HG03280 (cell line): Measurements from ENCODE around the gene PLB1.
"Not testable (repeated sequence)": the region's sequence is repeated elsewhere in the genome, so short reads cannot be mapped to it uniquely, and the experiment has no call there.

Experiments used
- ATAC-seq: cut with Tn5 transposase; IDR thresholded peaks from one replicate; pipeline ENCODE4 v1.9.1; 2021; ENCODE audit warnings: mild to moderate bottlenecking, moderate library complexity; ENCODE audit not compliant: unreplicated experiment

Gene PLB1

DNA sequence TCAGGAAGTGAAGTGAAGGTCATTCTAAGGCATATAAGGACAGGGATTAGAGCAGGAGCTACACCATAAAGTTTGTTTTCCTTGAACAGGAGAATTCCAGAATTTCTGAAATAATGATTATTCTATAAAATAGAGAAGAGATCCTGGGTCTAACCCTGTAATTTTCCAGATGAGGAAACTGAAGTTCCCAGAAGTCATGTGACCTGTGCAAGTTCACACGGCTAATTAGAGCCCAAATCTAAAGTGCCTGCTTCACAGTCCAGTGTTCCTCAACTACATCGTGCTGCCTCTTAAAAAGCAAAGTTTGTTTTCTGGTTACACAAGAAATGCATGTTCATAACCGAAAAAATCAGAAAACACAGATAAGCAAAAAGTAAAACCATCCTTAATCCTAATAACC lies 34.9 kb downstream of the PLB1 start:
- no peak for ATAC-seq

DNA sequence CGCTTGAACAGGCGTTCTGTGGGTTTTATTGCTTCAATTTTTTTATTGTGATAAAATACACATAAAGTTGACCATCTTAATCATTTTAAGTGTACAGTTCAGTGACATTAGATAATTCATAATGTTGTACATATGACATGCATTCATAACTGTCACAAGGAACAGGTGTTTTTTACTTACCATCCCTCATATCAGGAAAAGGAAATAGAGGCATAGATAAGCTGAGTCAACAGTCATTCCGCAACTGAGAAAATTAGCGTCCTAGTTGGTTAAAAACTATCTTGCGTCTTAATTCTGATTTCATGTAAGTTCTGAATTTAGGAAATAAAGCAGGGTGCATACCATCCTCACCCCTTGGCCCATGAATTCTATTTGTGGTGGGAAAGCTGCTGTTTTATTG lies 36.5 kb downstream of the PLB1 start:
- no peak for ATAC-seq

DNA sequence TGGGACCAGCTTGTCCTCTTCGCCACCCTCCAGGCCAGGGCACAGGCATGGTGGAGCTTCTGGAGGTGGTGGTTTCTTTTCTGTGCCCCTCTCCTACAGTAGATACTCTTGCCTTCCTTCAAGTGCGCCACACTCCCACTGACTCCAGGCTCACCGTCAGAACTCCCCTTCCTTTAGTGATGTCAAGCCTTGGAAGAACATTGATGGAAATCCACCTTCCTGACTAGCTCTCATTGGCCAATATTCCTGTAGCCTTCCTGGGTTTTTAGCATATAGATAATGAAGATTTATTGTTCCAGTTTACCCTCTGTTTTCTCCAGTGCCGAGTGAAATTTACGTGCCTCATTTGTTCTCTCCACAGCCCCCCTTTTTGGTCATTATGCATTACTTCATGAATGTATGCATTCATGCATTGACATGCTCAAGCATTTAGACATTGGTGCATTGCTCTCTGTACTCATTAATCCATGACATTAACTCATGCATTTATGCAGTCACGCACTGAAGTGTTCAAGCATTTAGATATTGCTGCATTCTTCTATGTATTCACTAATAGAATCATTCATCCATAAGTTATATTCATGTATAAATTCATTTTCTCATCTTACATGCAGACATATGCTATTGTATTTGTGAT lies 37.3 kb downstream of the PLB1 start:
- no peak for ATAC-seq

DNA sequence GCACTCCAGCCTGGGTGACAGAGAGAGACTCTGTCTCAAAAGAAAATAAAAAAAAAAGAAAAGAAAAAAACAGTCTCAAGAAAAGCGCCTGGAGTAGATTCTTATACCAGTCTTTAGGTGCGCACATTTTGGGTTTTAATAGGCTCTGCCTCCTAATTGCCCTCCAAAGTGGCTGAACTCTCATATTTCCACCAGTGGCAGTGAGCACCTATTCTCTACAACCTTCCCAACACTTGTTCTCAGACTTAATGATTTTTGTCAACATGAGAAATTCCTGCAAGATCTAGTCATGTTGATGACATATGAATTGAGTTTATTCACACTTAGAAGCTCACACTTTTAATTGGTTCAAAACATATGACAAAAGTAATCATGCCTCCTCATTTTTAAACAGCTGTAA lies 39.0 kb downstream of the PLB1 start:
- no peak for ATAC-seq

DNA sequence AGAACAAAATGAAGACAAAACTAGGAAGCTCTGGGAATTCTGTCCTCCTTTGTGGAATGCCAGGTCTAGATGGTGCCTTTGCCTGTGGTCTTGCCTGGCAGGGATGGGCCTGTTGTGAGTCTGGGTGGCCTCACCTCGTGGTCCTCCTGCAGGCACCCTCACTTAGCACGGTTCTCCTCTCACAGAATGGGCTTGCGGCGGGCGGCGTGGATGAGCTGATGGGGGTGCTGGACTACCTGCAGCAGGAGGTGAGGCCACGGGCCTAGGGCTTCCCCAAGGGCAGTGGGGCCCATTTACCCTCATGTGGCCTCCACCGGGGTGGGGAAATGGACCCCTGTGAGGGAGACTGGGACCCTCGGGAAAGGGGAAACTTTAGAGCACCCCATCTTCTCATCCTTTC lies 42.3 kb downstream of the PLB1 start:
- ATAC-seq, result no peak

DNA sequence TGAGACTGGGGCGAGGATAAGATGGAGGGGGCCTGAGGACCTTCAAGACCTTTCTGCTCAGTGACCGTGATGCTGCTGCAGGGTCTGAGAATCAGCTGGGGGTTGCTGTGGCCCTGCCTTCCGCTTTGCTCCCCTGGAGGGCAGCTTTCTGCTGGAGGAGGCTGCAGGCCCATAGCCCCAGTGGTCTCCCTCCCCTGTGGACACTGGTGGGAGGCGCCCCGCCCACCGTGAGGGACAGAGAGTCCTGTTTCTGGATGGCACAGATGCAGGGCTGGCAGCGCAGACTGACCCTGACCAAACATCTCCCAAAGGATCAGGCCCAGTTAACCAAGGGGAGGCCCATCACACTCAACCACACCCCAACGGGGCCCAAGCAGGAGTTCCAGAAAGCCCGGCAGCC lies 42.8 kb downstream of the PLB1 start:
- ATAC-seq, result no peak

DNA sequence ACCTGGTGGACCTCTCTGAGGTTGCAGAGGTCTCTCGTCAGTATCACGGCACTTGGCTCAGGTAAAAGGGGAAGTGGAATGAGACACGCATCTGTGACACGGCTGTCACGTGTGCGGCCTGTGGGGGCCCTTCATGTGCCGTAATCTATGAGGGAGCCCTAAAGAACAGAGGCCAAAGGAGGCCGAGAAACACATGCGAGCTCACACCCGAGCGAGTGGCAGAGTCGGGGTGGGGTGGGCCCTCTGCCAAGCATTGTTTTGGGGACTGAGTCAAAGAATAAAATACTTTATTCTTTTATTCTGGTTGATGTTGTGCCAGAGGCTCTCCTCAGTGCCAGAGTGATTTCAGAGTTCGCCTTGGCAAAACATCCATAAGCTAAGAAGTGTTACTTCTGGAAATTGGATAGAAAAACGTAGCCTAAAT lies 43.3 kb downstream of the PLB1 start:
- ATAC-seq, result peak; percentile 71

DNA sequence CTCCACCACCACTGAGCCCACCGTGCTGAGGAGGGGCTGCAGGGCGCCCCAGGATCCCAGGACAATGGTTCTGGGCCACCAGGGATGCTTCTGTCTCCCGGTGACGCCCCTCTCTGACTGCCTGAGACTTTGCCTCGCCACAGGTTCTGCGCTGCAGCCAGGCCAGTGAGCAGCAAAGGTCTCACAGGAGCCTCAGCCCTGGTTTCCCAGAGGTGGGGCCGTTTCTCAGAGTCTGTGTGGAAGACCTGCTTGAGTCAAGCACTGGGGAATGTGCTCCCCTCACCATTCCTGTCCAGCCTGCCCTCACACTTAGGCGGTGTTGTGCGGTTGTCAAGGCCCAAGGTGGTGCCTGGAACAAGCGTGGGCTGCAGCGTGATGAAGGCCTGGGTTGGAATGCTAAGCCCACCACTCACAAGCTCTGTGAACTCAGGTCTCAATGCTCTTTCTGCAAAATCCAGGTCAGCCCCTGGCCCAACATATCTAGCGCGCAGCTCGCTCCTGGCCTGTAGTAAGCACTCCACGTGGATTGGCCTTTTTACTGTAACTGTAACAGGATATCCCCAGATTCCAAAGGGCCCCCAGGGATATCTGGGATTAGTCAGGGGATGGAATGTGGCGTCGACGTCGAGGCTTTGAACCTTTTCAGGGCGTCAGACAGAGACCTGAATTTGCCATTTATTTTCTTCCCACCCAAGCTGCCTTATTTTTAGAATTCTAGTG lies 47.6 kb downstream of the PLB1 start:
- ATAC-seq, result no peak

DNA sequence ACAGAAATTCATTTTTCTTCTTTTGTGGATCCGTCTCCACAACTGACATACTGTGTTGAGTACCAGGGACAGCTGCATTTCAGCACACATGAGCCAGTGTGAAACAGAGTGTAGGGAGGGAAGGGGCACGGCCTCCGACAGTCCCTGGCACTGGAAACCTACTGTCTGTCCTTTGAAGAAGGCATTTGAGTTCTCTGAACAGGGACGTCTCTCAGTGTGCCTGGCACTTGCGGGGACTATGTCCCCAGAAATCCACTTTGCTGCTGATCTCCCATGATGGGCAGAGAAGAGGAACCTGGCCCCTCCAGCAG lies 48.1 kb downstream of the PLB1 start:
- no peak for ATAC-seq

DNA sequence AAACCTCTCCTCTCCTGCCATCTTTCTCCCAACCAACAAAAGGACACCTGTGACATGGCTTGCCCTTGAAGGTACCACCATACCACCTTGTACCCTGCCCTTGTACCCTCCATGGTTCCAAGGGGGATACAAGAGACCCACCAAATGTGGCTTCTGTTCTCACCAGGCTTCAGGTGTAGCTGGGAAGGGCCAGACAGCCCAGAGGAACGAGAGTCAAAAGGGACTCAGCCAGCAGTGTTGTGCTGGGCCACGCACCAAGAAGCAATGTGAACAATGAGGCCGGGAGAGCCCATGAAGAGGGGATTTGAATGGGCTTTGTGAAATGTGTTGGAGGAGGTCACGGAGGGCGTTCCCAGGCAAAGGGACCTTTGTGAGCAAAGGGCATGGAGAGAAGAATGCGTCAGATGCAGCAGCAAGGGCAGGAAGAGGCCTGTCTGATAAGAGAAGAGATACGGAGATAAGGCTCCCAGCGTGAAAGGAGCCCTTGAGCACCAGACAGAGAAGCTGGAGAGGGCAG lies 48.6 kb downstream of the PLB1 start:
- ATAC-seq, result no peak

DNA sequence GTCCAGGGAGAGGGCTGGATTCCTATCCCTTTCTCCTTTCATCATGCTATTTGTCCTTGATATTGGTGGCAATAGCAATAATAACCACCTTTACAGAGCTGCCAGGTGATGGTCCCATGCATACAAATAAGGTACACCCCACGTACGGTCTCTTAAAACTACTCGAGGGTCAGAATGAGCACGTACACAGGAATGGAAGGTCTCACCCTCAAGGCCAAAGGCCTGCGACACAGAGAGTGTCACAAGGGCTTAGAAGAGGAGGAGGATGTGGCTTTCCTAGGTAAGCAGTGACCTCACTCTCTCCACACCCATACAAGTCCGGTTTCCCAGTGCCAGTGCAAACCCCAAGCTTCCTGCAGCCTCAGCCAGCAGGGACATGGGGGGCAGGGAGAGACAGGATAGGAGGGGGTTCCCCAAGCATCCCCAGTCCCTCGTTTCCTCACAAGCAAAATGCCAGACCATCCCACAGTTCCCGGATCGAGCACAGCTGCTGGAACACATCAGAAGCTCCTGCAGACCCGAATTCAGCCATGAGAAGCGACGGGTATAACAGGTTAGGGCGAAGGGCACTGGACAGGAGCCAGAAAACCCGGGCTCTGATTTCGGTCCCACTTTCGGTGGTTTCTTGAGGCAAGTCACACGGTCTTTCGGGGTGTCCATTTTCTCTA lies 49.2 kb downstream of the PLB1 start:
- no peak for ATAC-seq

DNA sequence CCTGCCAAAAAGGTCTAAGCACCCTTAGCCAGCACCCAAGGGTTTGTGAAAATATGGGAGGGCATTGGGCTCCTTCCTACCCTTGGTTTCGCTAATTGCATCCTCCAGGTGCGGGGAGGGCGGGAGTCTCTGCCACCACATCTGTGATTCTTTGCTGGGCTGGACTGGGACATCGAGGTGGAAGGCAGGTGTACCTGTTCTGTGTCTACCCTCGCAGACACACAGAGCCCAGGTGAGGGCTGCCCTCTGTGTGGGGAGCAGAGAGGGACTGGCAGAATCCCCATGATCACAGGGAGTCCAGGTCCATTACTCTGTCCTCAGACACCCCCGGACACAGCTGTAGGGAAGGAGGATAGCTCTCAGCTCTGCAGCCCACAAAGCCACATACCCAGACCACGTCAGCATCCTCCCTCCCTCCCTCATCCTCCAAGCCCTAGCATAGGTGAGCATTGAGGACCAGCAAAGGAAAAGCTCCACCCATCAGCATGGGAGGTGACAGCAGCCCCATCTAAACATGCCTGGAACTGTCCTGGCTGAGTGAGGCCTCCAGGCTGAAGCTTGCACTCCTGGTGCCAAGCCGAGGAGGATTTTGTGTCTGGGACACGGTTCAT lies 49.8 kb downstream of the PLB1 start:
- ATAC-seq, result no peak

DNA sequence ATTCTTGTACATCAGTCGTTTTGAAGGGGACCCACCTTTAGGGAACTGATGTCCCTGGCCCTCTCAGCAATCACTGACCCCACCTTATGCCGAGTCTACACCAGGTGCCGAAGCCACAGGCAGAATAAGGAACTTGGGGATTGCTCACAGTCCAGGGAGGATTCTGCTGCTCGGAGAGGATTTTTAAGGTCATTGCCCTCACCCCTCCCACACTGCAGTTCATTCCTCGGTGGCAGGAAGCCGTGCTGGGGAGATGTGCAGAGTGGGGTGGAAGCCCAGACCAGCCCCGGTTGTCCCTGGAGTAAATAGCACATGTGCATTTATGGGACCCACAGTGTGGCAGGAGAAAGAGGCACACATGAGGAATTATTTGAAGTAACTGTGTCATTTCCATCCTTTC lies 50.4 kb downstream of the PLB1 start:
- no peak for ATAC-seq

DNA sequence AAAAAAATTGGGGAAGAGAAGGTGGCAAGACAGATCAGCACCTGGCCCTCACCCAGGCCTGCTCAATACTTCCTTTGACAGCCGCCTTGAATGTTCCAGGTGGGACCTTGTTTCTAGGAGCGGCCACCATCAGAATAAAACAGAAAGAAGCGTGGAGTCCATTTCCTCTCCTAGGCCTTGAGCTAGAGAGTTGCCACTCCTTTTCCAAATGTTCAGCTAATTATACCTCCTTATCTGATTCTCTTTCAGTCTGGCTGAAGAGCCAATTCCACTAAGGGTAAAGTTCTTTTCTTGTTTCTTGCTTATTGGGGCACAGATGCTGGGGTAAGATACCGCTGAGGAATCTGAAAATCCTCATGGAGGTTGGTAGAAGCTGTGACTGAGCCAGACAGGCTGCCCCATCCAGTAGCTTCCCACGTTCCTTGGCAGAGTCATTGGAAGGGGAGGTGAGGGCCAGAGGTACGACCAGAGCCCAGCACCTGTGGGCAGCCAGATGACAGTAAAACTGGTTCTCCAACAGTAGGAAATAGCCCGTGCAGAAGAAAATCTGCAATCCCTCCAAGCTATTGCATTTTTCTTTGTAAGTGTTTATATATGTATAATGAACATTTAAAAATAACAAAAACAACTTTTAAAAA lies 51.5 kb downstream of the PLB1 start:
- no peak for ATAC-seq

DNA sequence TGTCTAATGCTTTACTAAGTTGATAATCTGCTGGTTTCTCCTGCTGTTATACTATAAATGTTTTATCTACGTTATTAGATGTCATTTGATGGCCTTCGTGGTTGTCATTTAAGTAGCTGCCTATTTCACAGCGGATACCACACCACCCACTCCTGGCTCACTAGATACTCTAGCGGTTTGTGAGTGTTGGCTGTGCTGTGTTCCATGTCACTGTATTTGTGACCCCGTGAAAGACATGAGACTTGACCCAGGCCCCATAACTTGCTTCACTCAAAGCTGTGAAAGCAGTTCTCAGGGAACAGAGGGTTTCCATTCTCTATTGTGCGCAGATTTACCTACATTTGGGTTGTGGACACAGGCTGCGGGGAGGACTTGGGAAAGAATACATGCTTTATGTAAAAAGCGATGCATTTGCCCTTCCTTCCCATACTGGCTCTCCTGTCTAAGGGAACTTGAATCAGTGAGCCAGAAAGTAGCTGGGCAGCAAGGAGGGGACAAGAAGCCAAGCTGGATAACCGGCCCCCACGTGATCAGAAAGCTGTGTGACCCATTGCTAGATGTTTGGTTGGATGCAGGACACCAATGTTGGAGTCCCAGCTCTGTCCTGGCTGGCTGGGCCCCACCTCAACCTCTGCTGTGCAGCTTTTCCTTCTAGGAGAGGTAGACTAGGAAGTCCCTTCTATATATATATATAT lies 52.2 kb downstream of the PLB1 start:
- no peak for ATAC-seq

DNA sequence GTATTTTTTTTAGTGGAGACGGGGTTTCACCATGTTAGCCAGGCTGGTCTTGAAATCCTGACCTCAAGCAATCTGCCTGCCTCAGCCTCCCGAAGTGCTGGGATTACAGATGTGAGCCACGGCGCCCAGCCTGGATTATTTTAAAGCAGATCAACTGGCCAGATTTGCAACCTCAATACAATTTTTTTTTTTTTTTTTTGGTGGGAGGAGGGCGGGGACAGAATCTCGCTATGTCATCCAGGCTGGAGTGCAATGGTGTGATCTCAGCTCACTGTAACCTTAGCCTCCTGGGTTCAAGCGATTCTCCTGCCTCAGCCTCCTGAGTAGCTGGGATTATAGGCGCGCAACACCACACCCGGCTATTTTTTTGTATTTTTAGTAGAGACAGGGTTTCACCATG lies 54.5 kb downstream of the PLB1 start:
- ATAC-seq, result not testable (repeated sequence)

DNA sequence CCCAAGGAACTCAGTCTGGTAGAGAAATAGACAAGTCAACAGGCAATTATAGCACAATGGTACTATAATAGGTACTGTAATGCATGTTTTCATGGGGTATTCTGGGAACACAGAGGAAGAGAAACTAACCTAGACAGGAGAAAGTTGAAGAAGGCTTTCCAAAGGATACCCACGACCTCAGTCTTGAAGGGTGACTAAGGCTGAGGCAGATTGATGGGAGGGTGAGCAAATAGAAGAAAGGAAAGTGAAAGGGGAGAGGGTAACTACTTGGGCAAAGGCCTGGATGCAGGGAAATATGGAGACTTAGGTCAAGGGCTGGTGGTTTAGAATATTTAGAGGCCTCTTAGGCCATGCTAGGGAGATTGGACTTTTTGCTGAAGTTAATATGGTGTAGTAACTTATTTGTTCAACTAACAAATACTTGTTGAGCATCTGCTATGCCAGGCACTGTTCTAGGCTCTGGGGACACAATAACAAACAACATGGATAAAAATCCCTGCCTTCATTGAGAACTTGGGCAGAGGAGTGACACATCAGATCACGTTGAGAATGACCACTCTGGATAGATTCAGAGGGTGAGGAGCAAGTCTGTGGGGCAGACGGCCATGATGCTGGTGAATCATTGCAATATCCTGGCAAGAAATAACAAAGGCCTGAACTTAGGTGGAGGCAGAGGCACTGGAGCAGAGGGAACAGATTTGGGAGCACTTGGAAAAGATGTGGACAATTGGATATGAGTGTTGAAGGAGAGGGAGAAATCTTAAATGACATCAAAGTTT lies 56.4 kb downstream of the PLB1 start:
- ATAC-seq, result no peak

DNA sequence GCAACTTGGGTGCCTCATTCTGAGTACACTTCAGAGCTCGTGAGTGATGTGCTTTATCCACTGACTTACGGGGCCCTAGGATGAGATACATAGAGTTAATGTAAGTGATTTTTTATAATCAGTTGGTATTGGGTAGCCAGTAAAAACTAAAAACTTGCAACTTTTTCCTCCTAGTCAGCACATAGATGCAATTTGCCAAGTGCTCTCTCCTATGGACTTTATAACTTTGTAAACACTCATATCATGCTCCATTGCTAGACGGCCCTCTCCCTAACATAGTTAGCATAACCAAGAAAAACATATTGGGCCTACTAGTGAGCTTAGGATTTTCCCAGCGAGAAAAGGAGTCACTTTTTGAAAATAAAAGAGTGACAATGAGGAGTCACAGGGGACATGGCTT lies 60.4 kb downstream of the PLB1 start:
- ATAC-seq, result no peak

DNA sequence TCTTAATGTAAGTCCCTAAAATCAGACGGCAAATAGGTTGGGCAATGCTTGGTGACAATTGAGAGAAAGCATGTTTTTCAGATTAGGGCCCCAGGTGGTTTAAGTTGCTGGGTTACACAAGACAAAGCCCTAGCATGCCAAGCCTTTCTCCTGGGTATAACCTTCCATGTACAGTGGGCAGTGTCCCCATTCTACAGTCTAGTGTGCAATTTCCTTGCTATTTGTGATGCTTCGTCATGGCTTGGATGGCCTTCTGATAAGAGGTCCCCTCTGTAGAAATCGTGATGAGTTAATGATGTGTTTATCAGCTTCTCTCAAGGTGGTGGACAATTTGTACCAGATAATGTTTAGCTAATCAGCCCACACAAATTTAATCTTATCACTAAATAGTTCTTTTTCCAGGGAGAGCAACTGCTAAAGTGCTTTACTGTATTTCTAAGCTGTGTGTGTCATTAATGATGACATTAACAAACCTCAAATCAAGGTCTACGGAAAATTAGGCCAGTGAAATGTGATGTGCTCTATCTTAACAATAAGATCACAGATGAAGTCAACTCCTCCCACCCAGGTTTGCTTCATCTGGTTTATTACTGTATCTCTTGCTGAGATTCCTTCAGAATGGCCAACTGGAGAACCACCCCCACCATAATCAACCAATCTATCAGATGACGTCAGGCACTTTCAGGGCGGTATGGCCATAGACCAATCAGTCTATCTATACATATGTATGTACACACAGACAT lies 61.7 kb downstream of the PLB1 start:
- ATAC-seq, result no peak
